ENCODE measurements around the gene AFG1L.
A peak's percentile ranks its signal among the peaks of the same experiment; 100 is the strongest.

The AFG1L gene

GRCh38 chr6:108452711-108453195 is 157.9 kb downstream of the AFG1L start:
- TF ChIP-seq CTCF (IDR thresholded peaks at IDR 0.05; ENCODE audit: low read length) (no peak), EZH2 (IDR thresholded peaks at IDR 0.05; ENCODE audit: borderline replicate concordance, low read length) (no peak)
- Histone ChIP-seq H3K4me3 (ENCODE audit: low read depth, low read length, poor library complexity, severe bottlenecking) (no peak overlapping the region), H3K4me2 (ENCODE audit: low read length) (no peak overlapping the region), H3K4me1 (ENCODE audit: insufficient read depth, low read length, severe bottlenecking) (peaks cover 8% of the 10 kb centered on the region), H2AFZ (ENCODE audit: low read length) (no peak overlapping the region), H3K27me3 (ENCODE audit: insufficient read depth, low read length) (no peaks in the 10 kb centered on the region), H4K20me1 (ENCODE audit: insufficient read depth, low read length) (no peaks in the 10 kb centered on the region), H3K9me2 (ENCODE audit: low read depth, low read length) (no peaks in the 10 kb centered on the region), H3K79me2 (ENCODE audit: insufficient read depth, low read length) (no peaks in the 10 kb centered on the region), H3K36me3 (ENCODE audit: insufficient read depth, low read length) (no peaks in the 10 kb centered on the region), H3F3A (ENCODE audit: insufficient read depth, low read length) (no peaks in the 10 kb centered on the region), H3K27ac (ENCODE audit: low read depth, low read length, poor library complexity, severe bottlenecking) (no peak overlapping the region), H3K9me3 (ENCODE audit: low read length) (no peaks in the 10 kb centered on the region), H3K9ac (ENCODE audit: low read length) (no peak overlapping the region)

GRCh38 chr6:108453601-108454185 is 158.8 kb downstream of the AFG1L start:
- no peak overlapping the region for H3K4me2 ChIP-seq (ENCODE audit: low read length)
- no peaks in the 10 kb centered on the region for H3K27me3 ChIP-seq (ENCODE audit: insufficient read depth, low read length)
- no peaks in the 10 kb centered on the region for H3F3A ChIP-seq (ENCODE audit: insufficient read depth, low read length)
- no peaks in the 10 kb centered on the region for H3K9me3 ChIP-seq (ENCODE audit: low read length)
- H3K4me3 ChIP-seq (ENCODE audit: low read depth, low read length, poor library complexity, severe bottlenecking): no peak overlapping the region
- H2AFZ ChIP-seq (ENCODE audit: low read length): no peak overlapping the region
- no peak for TF ChIP-seq EZH2 (IDR thresholded peaks at IDR 0.05; ENCODE audit: borderline replicate concordance, low read length)
- TF ChIP-seq CTCF (IDR thresholded peaks at IDR 0.05; ENCODE audit: low read length): peak; percentile 18; the same call in 1 of the 2 replicates
- no peak overlapping the region for H3K27ac ChIP-seq (ENCODE audit: low read depth, low read length, poor library complexity, severe bottlenecking)
- no peaks in the 10 kb centered on the region for H3K9me2 ChIP-seq (ENCODE audit: low read depth, low read length)
- no peaks in the 10 kb centered on the region for H3K36me3 ChIP-seq (ENCODE audit: insufficient read depth, low read length)
- no peaks in the 10 kb centered on the region for H3K79me2 ChIP-seq (ENCODE audit: insufficient read depth, low read length)
- H3K9ac ChIP-seq (ENCODE audit: low read length): no peak overlapping the region
- H3K4me1 ChIP-seq (ENCODE audit: insufficient read depth, low read length, severe bottlenecking): peaks cover 8% of the 10 kb centered on the region
- no peaks in the 10 kb centered on the region for H4K20me1 ChIP-seq (ENCODE audit: insufficient read depth, low read length)

- H3K27me3 ChIP-seq (ENCODE audit: insufficient read depth, low read length): no peaks in the 10 kb centered on the region
- peaks cover 8% of the 10 kb centered on the region for H3K4me1 ChIP-seq (ENCODE audit: insufficient read depth, low read length, severe bottlenecking)
- H3K27ac ChIP-seq (ENCODE audit: low read depth, low read length, poor library complexity, severe bottlenecking): no peak overlapping the region
- no peaks in the 10 kb centered on the region for H3F3A ChIP-seq (ENCODE audit: insufficient read depth, low read length)
- no peak overlapping the region for H3K4me2 ChIP-seq (ENCODE audit: low read length)
- H4K20me1 ChIP-seq (ENCODE audit: insufficient read depth, low read length): no peaks in the 10 kb centered on the region
- no peaks in the 10 kb centered on the region for H3K9me2 ChIP-seq (ENCODE audit: low read depth, low read length)
- H3K36me3 ChIP-seq (ENCODE audit: insufficient read depth, low read length): no peaks in the 10 kb centered on the region
- H3K79me2 ChIP-seq (ENCODE audit: insufficient read depth, low read length): no peaks in the 10 kb centered on the region
- H3K4me3 ChIP-seq (ENCODE audit: low read depth, low read length, poor library complexity, severe bottlenecking): no peak overlapping the region
- TF ChIP-seq EZH2 (IDR thresholded peaks at IDR 0.05; ENCODE audit: borderline replicate concordance, low read length) (no peak), CTCF (IDR thresholded peaks at IDR 0.05; ENCODE audit: low read length) (no peak)
- H2AFZ ChIP-seq (ENCODE audit: low read length): no peak overlapping the region
- H3K9ac ChIP-seq (ENCODE audit: low read length): no peak overlapping the region
- H3K9me3 ChIP-seq (ENCODE audit: low read length): no peaks in the 10 kb centered on the region
These were observed 159.5 kb downstream of the AFG1L start for GRCh38 chr6:108454356-108454755.

Data from OCI-LY1 (cell line).